GM18907 (cell line): ENCODE results near the gene RUNX3.
"Not testable (repeated sequence)": the region's sequence is repeated elsewhere in the genome, so short reads cannot be mapped to it uniquely, and the experiment has no call there.

Source experiments
- ATAC-seq: cut with Tn5 transposase; IDR thresholded peaks from one replicate; pipeline ENCODE4 v1.9.1; 2021; ENCODE audit warnings: mild to moderate bottlenecking, moderate library complexity; ENCODE audit not compliant: unreplicated experiment

Gene RUNX3

GRCh38 chr1:24930260-24931145, at the start of gene RUNX3:
RUNX3 (minus strand) TSS chr1:24930276; CDS start chr1:24929868, 408 bp downstream.
- peak; percentile 76 for ATAC-seq

- ATAC-seq: not testable (repeated sequence)
Measured at GRCh38 chr1:24979232-24979631, 49.2 kb upstream of the RUNX3 start.

GRCh38 chr1:24978383-24979032, 48.4 kb upstream of the RUNX3 start:
- no peak for ATAC-seq

- no peak for ATAC-seq
Measured at GRCh38 chr1:24975391-24975790, 45.3 kb upstream of the RUNX3 start.

- ATAC-seq: no peak
Measured at GRCh38 chr1:24973315-24973714, 43.2 kb upstream of the RUNX3 start.

GRCh38 chr1:24972915-24973242, 42.8 kb upstream of the RUNX3 start:
- no peak for ATAC-seq

- ATAC-seq: no peak
Measured at GRCh38 chr1:24972221-24972914, 42.3 kb upstream of the RUNX3 start.

GRCh38 chr1:24970926-24971875, 41.1 kb upstream of the RUNX3 start:
- no peak for ATAC-seq

GRCh38 chr1:24970399-24970753, 40.3 kb upstream of the RUNX3 start:
- no peak for ATAC-seq

GRCh38 chr1:24969596-24970398, 39.7 kb upstream of the RUNX3 start:
- no peak for ATAC-seq

- ATAC-seq: no peak
Measured at GRCh38 chr1:24968941-24969585, 39.0 kb upstream of the RUNX3 start.

GRCh38 chr1:24967962-24968361, 37.9 kb upstream of the RUNX3 start:
- no peak for ATAC-seq

- ATAC-seq: no peak
Measured at GRCh38 chr1:24967555-24967954, 37.5 kb upstream of the RUNX3 start.

- ATAC-seq: no peak
Measured at GRCh38 chr1:24966724-24967346, 36.8 kb upstream of the RUNX3 start.

GRCh38 chr1:24966121-24966723, 36.1 kb upstream of the RUNX3 start:
- ATAC-seq: no peak

GRCh38 chr1:24965571-24965930, 35.5 kb upstream of the RUNX3 start:
- peak; percentile 9 for ATAC-seq

GRCh38 chr1:24964811-24965570, 34.9 kb upstream of the RUNX3 start:
- peak; percentile 86 for ATAC-seq
